NCI-H69 (cell line): ENCODE data around the gene BFSP2.
"Not testable (repeated sequence)": the region's sequence is repeated elsewhere in the genome, so short reads cannot be mapped to it uniquely, and the experiment has no call there.

Experiments used
- DNase-seq: peaks from one replicate; lab custom pipeline; 2025; lab: John Stamatoyannopoulos, UW

BFSP2 gene

GRCh38 chr3:133479895-133480669 is 80.2 kb downstream of the BFSP2 start:
- no peak for DNase-seq

GRCh38 chr3:133482474-133482873 is 82.6 kb downstream of the BFSP2 start:
- DNase-seq: not testable (repeated sequence)

GRCh38 chr3:133486658-133487057 is 86.8 kb downstream of the BFSP2 start:
- DNase-seq: no peak

GRCh38 chr3:133487204-133487603 is 87.3 kb downstream of the BFSP2 start:
- DNase-seq: no peak

- DNase-seq: no peak
Observed at GRCh38 chr3:133487920-133488540, 88.2 kb downstream of the BFSP2 start.

- no peak for DNase-seq
Observed at GRCh38 chr3:133488785-133489367, 89.0 kb downstream of the BFSP2 start.

- no peak for DNase-seq
Observed at GRCh38 chr3:133489466-133490085, 89.7 kb downstream of the BFSP2 start.

- DNase-seq: no peak
Observed at GRCh38 chr3:133490468-133491351, 90.9 kb downstream of the BFSP2 start.

- DNase-seq: no peak
Observed at GRCh38 chr3:133491481-133492059, 91.7 kb downstream of the BFSP2 start.

- DNase-seq: no peak
Observed at GRCh38 chr3:133492159-133492741, 92.4 kb downstream of the BFSP2 start.

- peak; percentile 17 for DNase-seq
Observed at GRCh38 chr3:133494469-133494868, 94.6 kb downstream of the BFSP2 start.

- DNase-seq: not testable (repeated sequence)
Observed at GRCh38 chr3:133502542-133502941, 102.7 kb downstream of the BFSP2 start.

GRCh38 chr3:133503409-133503808 is 103.6 kb downstream of the BFSP2 start:
- no peak for DNase-seq

- DNase-seq: no peak
Observed at GRCh38 chr3:133504736-133505135, 104.9 kb downstream of the BFSP2 start.

GRCh38 chr3:133505813-133506212 is 106.0 kb downstream of the BFSP2 start:
- DNase-seq: no peak

GRCh38 chr3:133506215-133506901 is 106.5 kb downstream of the BFSP2 start:
- no peak for DNase-seq

GRCh38 chr3:133509488-133509887 is 109.6 kb downstream of the BFSP2 start:
- DNase-seq: no peak

GRCh38 chr3:133512416-133513089 is 112.7 kb downstream of the BFSP2 start:
- no peak for DNase-seq

GRCh38 chr3:133514418-133514817 is 114.6 kb downstream of the BFSP2 start:
- DNase-seq: no peak

- DNase-seq: no peak
Observed at GRCh38 chr3:133515127-133515526, 115.3 kb downstream of the BFSP2 start.
